CD14-positive monocyte (primary cell): Measurements from ENCODE around the gene SUSD4. TPM values are rescaled to one million over a fixed set of nuclear protein-coding genes. Genes with fewer than 3 reads are reported as not detected.

Experiments
- DNase-seq, 3 donors: peaks; one replicate each; pipeline ENCODE4 v3.0.0-alpha.2; 2011 to 2022
- H2AFZ ChIP-seq: 2 replicates; pipeline ENCODE4 v1.6.0; 2012; ENCODE audit warnings: mild to moderate bottlenecking, low read depth, low read length, inconsistent platforms; ENCODE audit not compliant: insufficient read depth, poor library complexity, severe bottlenecking
- H3K27ac ChIP-seq, 2 donors: 1 replicate in 1 of 2; 2 replicates in 1 of 2; pipeline ENCODE4 v1.5.1; 2012 to 2013; ENCODE audit warnings: low read length in 2 of 2, control low read depth in 1 of 2, inconsistent platforms in 1 of 2, low read depth in 1 of 2, mild to moderate bottlenecking in 1 of 2
- H3K27me3 ChIP-seq, 2 donors: one replicate each; pipeline versions ENCODE4 v1.6.0 to v1.6.1; 2011 to 2013; ENCODE audit warnings: low read length in 2 of 2; ENCODE audit not compliant: control insufficient read depth in 2 of 2, insufficient read depth in 2 of 2
- H3K36me3 ChIP-seq, 2 donors: replicated peaks in 1 of 2; 1 replicate in 1 of 2; 2 replicates in 1 of 2; pipeline versions ENCODE4 v1.5.1 to v1.6.1; 2012 to 2013; ENCODE audit warnings: low read length in 2 of 2, control low read depth in 1 of 2, inconsistent platforms in 1 of 2, mild to moderate bottlenecking in 1 of 2; ENCODE audit not compliant: insufficient read depth in 2 of 2, control insufficient read depth in 1 of 2
- H3K4me1 ChIP-seq, 2 donors: 1 replicate in 1 of 2; 2 replicates in 1 of 2; pipeline versions ENCODE4 v1.5.1 to v1.6.1; 2012 to 2013; ENCODE audit warnings: low read length in 2 of 2, control low read depth in 1 of 2, inconsistent platforms in 1 of 2, mild to moderate bottlenecking in 1 of 2, moderate library complexity in 1 of 2; ENCODE audit not compliant: insufficient read depth in 2 of 2, control insufficient read depth in 1 of 2
- H3K4me2 ChIP-seq: replicated peaks from 2 replicates; pipeline ENCODE3; 2012; ENCODE audit warnings: low read length, moderate library complexity, mild to moderate bottlenecking; ENCODE audit not compliant: poor library complexity, severe bottlenecking; ENCODE audit errors: extremely low read depth
- H3K4me3 ChIP-seq, 3 experiments: fragments of 200-600 bp in 1 of 3; sonication (generic) in 1 of 3; replicated peaks in 1 of 3; 1 replicate in 2 of 3; 2 replicates in 1 of 3; pipeline ENCODE4 v1.5.1; 2011 to 2013; ENCODE audit warnings: low read length in 3 of 3, mild to moderate bottlenecking in 3 of 3, control low read depth in 2 of 3, low read depth in 2 of 3, inconsistent platforms in 1 of 3, moderate library complexity in 1 of 3
- H3K79me2 ChIP-seq: 2 replicates; pipeline ENCODE4 v1.6.0; 2012; ENCODE audit warnings: mild to moderate bottlenecking, control low read depth, inconsistent platforms, low read length, moderate library complexity; ENCODE audit not compliant: insufficient read depth
- H3K9ac ChIP-seq: 2 replicates; pipeline ENCODE4 v1.6.0; 2017; ENCODE audit warnings: low read length, mild to moderate bottlenecking; ENCODE audit not compliant: insufficient read depth, poor library complexity, severe bottlenecking
- H3K9me3 ChIP-seq, 2 donors: replicated peaks in 1 of 2; 1 replicate in 1 of 2; 2 replicates in 1 of 2; pipeline versions ENCODE4 v1.5.1 to v1.6.1; 2012 to 2013; ENCODE audit warnings: low read length in 2 of 2, control low read depth in 1 of 2; ENCODE audit not compliant: control insufficient read depth in 1 of 2, insufficient read depth in 1 of 2
- H4K20me1 ChIP-seq: 2 replicates; pipeline ENCODE4 v1.6.0; 2012; ENCODE audit warnings: mild to moderate bottlenecking, low read length, control low read depth, moderate library complexity; ENCODE audit not compliant: insufficient read depth
- H3K27ac Mint-ChIP-seq, 7 donors: one replicate each; pipeline ENCODE4 v1.8.0; 2020; ENCODE audit warnings: mild to moderate bottlenecking in 7 of 7, mixed read lengths in 7 of 7, moderate library complexity in 6 of 7, inconsistent platforms in 2 of 7
- H3K27me3 Mint-ChIP-seq, 3 donors: one replicate each; pipeline ENCODE4 v1.8.0; 2021 to 2022; ENCODE audit warnings: low read depth in 3 of 3, mild to moderate bottlenecking in 3 of 3, mixed read lengths in 3 of 3, moderate library complexity in 3 of 3, inconsistent platforms in 1 of 3
- H3K36me3 Mint-ChIP-seq, 2 donors: one replicate each; pipeline ENCODE4 v1.8.0; 2020; ENCODE audit warnings: mixed read lengths in 2 of 2, inconsistent platforms in 1 of 2, mild to moderate bottlenecking in 1 of 2
- H3K4me1 Mint-ChIP-seq: one replicate; pipeline ENCODE4 v1.8.0; 2020; ENCODE audit warnings: mild to moderate bottlenecking, mixed read lengths
- H3K4me3 Mint-ChIP-seq, 2 donors: one replicate each; pipeline ENCODE4 v1.8.0; 2020; ENCODE audit warnings: mild to moderate bottlenecking in 2 of 2, mixed read lengths in 2 of 2, moderate library complexity in 1 of 2
- H3K9me3 Mint-ChIP-seq, 7 donors: one replicate each; pipeline ENCODE4 v1.8.0; 2020 to 2022; ENCODE audit warnings: mixed read lengths in 7 of 7, mild to moderate bottlenecking in 6 of 7, moderate library complexity in 6 of 7, inconsistent platforms in 2 of 7
- CTCF ChIP-seq: fragments of 200-600 bp; IDR thresholded peaks from one replicate; pipeline ENCODE4 v1.8.0; 2022; ENCODE audit warnings: antibody characterized with exemption, mild to moderate bottlenecking
- WGBS: methylation state at CpG from one replicate; pipeline ENCODE4 v1.1.5; 2013; ENCODE audit warnings: missing lambda C conversion rate; ENCODE audit not compliant: insufficient coverage; 5-methylcytosine and 5-hydroxymethylcytosine counted together
- intact Hi-C, 2 donors: fragments of 100-400 bp; cut with micrococcal nuclease; formaldehyde crosslinking; loops; one replicate each; pipeline versions ENCODE4 v1.15.0 to v1.15.1; 2023
- polyA plus RNA-seq, 3 donors: library from polyadenylated mRNA; depleted of rRNA in 1 of 3; unstranded in 2 of 3; stranded (reverse) in 1 of 3; fragments of 300-500 nt in 2 of 3; fragments of >200 nt in 1 of 3; fragmentation: Illumina TruSeq in 2 of 3; gene quantifications; 1 replicate in 2 of 3; 2 replicates in 1 of 3; pipeline ENCODE4 v1.2.3, GENCODE V29; 2012 to 2021

The SUSD4 gene
- polyA plus RNA-seq, 3 donors: 0.34 to 0.92 (median 0.50) TPM

DNA sequence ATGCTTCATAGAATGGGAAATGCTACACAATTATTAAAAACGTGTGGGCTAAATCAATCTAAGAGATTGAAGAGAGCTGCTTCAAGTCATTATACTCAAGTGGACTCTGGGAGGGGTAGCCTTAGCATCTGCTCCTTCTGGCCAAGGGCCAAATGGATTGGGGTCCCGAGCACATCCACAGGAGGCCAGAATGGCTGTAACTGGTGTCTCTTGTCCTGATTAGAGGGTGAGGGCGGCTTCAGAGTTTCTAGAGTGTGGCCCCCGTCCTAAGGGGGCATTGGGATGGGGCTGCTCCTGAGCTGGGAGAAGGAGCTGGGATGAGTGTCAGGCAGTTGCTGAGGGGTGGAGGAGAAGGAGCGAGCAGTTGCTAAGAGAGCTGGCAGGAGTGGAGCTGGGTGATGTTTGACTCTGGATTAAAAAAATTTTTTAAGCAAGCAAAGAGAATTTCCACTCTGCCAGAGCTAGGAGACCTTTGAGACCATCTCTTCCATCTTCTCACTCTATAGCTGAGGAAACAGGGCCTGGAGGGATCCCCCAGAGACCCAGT, 149.6 kb downstream of the SUSD4 start:
- Histone ChIP-seq H3K9ac (no peak overlapping the region), H4K20me1 (no peaks in the 10 kb centered on the region), H3K36me3 (no peaks in the 10 kb centered on the region), H3K27me3 (no peaks in the 10 kb centered on the region), H3K4me2 (no peak overlapping the region), H3K4me3 (no peak overlapping the region), H2AFZ (no peak overlapping the region), H3K9me3 (peaks cover 0 to 10% of the 10 kb centered on the region in 2 donors), H3K79me2 (no peaks in the 10 kb centered on the region), H3K4me1 (no peaks in the 10 kb centered on the region), H3K27ac (no peak overlapping the region)
- no peak for DNase-seq
- peaks cover 0 to 3% (median 3%) of the 10 kb centered on the region in 3 donors for H3K27me3 Mint-ChIP-seq
- no peaks in the 10 kb centered on the region for H3K36me3 Mint-ChIP-seq
- intact Hi-C loops: no loop called here
- H3K4me3 Mint-ChIP-seq: no peak overlapping the region
- WGBS: 80% methylated on average over 4 of the region's 5 CpGs
- H3K27ac Mint-ChIP-seq: peak overlapping the region in 1 of 7 donors; percentile 68
- peaks cover 6% of the 10 kb centered on the region for H3K4me1 Mint-ChIP-seq
- peaks cover 8 to 16% (median 12%) of the 10 kb centered on the region in 7 donors for H3K9me3 Mint-ChIP-seq
- no peak for TF ChIP-seq CTCF

- no peaks in the 10 kb centered on the region for H4K20me1 ChIP-seq
- Mint-ChIP-seq H3K4me3 (no peak overlapping the region), H3K9me3 (peaks cover 0 to 3% (median 0%) of the 10 kb centered on the region in 7 donors), H3K27ac (peak overlapping the region in 1 of 7 donors; percentile 59), H3K27me3 (peaks cover 0 to 5% (median 1%) of the 10 kb centered on the region in 3 donors), H3K36me3 (no peaks in the 10 kb centered on the region), H3K4me1 (peaks cover 6% of the 10 kb centered on the region)
- H3K4me3 ChIP-seq: no peak overlapping the region
- no peak overlapping the region for H3K4me2 ChIP-seq
- no peaks in the 10 kb centered on the region for H3K79me2 ChIP-seq
- H3K9me3 ChIP-seq: no peaks in the 10 kb centered on the region
- TF ChIP-seq CTCF: no peak
- H2AFZ ChIP-seq: no peak overlapping the region
- H3K27ac ChIP-seq: no peak overlapping the region
- no peak overlapping the region for H3K9ac ChIP-seq
- intact Hi-C loops: no loop called here
- H3K36me3 ChIP-seq: no peaks in the 10 kb centered on the region
- H3K27me3 ChIP-seq: no peaks in the 10 kb centered on the region
- H3K4me1 ChIP-seq: no peaks in the 10 kb centered on the region
- WGBS: 86% methylated on average over 1 of the region's 3 CpGs
- no peak for DNase-seq
Measured at GRCh38 chr1:223212441-223212840, 151.5 kb downstream of the SUSD4 start.
